Kidney tubule cell (primary cell): ENCODE results near the gene EXOC4.
A peak's percentile ranks its signal among the peaks of the same experiment; 100 is the strongest.

Source experiments
- DNase-seq: peaks from one replicate; pipeline ENCODE4 v3.0.0-alpha.2; 2018; ENCODE audit warnings: low spot score

The EXOC4 gene

DNA sequence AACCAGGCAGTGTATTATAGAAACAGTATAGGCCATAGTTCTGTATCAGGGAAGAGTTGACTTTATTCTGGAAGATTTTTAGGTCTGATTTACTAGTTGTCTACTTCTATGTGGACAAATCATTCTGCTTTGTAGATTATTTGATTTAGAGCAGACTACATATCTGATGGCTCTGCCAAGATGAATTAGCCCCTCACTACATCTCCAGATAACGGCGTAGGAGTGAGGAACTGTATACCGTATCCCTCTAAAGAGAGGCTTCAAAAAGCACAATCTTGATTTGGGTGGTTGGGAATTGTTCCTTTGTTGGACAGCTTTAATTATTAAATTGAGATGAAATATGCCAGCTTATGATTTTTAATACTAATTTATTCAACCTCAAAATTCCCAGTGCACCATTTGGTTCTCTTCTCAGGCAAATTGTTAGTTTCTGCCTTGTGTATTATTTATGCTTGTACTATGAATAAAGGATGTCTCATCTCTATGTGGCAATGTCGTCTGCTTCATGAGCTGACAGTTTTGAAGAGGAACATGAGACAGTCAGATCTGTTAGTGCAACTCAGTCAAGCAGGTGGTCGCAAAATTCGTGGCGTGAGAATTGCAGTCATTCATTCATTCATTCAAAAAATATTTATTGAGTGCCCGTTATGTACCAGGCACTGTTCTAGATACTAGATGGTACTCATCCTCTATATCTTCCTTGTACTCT lies 422.8 kb downstream of the EXOC4 start:
- DNase-seq, result no peak

DNA sequence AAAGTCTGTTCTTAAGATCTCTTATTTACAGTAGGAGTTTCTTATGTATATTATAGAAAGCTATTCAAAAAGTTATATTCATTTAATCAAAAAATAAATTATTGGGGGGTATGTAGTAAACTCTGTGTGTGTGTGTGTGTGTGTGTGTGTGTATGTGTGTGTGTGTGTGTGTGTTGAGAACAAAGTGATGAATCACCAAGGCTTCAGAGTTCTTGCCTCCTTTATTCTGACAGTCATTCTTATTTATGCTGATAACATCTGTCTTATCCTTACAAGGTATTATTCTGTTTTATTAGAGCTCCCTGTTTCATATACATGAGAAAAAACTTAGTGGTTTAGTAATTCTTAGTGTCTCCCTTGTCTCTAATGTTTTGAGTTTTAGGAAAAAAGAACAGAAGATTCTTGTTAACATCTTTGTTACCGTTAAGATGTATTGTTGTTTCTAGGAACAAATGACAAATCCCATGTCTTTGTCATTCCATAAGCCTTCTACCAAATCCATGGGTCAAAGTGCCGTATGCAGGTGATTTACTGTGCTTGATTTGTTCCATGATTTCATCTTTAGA lies 424.0 kb downstream of the EXOC4 start:
- peak; percentile 13 for DNase-seq

DNA sequence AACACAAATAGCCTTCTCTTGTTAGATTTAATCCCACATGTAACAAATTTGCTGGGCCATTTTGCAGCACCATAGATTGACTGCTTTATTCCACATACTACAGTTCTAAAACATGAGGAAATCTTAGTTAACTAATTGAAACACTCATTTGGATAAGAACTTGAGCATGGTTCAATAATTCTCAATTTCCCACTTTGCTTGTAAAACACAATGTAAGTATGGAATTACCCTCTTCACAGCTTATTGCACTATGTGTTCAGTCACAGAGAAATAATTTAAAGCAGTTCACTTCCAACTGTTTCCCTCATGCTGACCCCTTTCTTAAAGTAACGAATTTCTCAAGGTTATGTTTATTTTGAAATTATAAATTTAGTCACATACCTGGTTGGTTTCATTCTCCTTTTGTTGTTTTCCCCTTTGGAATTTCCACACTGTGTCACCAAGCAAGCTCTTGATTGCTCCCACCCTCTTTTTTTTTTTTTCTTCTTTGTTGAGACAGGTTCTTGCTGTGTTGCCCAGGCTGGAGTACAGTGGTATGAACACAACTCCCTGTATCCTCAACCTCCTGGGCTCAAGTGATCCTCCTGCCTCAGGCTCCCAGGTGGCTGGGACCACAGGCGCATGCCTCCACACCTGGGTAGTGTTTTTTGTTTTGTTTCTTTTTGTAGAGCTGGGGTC lies 425.4 kb downstream of the EXOC4 start:
- peak; percentile 7 for DNase-seq

DNA sequence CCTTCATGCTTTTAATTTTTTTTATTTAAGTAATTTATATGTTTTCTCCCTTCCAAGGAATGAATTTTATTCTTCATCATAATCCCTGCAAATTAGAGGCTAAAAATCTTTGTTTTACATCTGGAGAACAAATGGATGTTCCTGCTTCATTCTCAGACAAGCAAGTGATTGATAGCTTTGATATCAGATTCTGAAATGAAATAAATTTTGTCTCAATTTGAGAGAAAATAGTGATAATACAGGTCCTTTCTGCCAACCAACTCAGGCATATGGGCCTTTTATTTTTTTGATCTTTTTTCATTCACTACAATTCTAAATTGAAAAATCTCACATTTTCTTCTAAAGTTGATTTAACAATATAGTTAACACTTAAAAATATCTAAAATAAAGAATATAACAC lies 427.1 kb downstream of the EXOC4 start:
- no peak for DNase-seq

DNA sequence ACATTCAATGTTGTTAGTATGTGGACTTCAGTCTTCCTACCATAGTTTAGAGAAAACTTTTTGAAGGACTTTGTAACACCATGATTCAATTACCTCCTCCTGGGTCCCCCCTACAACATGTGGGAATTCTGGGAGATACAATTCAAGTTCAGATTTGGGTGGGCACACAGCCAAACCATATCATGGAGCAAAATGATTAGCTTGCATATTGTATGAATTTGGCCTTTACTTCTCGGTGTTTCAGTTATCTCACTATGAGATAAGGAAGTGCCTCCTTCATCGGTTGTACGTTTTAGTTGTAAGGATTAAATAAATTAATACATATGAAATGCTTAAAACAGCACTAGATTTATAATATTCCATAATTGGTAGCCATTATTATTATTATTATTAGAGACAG lies 428.7 kb downstream of the EXOC4 start:
- no peak for DNase-seq

DNA sequence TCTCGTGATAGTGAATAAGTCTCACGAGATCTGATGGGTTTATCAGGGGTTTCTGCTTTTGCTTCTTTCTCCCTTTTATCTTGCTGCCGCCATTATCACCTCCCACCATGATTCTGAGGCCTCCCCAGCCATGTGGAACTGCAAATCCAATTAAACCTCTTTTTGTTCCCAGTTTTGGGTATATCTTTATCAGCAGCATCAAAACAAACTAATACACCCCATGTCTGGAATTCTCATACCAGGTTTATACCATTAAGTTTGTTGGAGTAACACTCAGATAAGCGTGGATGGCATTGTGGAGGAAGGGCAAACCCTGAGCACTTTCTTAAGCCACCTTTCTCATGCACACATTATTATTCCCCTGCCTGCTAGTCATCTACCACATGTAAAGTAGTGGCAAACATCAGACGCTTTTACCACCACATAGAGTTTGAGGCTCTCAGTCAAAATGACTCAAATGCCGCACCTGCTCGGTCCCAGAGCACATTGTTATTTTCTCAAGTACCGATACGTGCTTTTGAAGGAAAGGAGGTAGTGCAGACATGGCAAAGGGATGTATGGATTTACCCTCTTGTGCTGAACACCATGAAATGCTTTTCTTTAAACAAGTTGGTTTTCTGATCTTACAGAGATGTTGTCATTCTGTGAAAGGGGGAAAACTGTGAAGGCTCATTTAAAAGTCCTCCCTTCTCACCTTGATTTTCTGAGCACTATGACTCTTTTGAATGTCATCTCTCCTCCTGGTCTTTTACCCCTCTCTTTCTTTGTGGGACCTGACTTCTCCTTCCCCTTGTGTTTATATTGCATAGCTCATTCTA lies 429.7 kb downstream of the EXOC4 start:
- DNase-seq, result no peak

DNA sequence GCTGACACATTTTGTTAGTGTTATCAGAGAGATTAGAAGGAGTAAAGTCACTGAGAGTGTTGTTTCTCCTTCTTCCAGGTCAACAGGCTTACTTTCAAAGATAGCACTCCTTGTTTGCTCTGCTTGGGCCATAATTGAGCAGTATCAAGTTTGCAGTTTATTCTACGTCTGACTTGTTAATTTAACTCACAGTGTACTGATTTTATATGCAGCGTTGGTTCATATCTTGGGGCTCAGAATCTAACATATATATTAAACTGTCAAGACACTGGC lies 430.2 kb downstream of the EXOC4 start:
- no peak for DNase-seq

DNA sequence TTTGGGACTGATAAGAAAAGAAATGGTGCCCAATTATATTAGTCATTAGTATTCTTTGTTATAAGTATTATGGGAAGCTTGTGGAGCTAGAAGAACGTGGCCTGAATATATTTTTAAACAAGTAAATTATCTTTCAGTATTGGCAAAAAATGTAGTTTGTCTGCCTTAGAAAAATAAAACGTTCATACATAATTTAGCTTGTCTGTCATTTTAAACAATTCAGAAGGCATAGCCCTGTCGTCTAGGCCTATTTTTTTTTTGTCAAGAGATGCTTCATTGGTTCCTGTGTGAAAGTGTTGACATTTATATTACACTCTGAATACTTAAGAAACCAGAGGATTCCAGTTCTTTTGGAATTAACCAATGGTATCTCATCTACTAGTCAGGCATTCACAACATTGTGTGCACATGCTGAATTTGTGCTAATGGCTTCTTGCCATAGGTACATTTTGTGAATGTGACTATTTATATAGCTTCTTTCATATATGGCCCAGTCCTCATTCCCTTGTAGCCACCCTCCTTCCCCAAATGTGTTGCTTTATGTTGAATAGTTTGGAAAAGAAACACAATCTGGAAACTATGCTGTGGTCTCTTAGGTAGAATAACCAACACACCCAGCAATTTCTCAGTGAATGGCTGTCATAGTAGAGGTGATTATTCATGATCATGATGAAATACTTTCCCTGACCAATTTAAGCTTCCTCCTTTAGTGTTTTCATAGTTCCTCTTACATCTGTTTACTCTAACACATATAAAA lies 435.8 kb downstream of the EXOC4 start:
- DNase-seq, result peak; percentile 39

DNA sequence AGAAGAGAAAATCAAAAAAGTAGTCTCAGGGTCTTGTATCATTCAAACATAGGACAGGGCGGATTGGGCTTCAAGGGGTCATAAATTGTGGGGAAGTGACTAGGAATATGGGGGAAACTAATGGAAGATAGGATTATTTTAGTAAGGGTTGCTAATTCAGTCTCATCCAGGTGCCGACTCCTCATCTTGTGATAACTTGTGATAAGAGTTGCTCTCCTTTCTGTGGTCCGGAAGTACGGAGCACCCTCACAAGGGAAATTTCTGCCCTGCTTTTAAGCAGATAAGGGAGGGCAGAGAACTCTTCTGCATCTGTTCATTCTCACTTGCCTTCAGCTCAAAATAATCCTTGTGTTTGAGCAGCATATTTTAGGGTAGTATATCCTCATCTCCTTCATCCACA lies 437.9 kb downstream of the EXOC4 start:
- no peak for DNase-seq

DNA sequence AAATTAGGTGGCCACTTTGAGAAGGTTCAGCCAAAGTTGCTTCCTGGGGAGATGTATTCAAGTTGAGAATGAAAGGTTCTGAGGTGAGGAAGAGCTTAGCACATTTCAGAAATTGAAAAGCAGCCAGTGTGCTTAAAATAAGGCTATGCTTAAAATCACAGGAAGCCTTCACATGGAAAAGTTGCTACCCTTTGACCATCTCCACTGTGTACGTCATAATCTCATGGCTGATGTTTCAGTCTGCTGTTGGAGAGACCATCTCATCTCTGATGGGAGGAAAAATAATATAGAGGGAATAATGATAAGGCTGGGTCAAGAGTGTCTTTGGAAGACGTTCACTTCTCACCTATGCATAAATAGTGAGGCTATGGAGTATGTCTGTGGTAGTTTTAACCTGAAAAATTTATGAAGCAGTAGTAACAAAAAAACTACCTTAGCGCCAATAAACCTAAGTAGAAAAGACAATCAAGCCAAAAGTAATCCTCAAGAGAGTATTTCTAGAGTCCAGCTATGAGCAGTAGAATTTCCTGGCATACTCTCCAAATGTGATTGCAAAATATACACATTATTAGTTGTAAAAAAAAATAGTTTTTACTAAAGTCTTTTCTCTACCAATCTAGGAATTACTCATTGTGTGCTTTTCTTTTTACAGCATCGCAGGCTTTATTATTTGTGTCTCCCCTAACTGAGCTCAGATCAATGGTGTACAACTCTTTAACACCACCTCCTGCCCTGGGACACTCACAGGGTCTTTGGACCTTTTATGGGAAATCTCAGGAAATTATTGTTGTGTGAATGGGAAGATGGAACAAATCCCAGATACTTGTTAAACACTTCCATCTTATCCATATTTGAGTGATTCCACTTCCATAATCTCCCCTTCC lies 439.1 kb downstream of the EXOC4 start:
- no peak for DNase-seq

DNA sequence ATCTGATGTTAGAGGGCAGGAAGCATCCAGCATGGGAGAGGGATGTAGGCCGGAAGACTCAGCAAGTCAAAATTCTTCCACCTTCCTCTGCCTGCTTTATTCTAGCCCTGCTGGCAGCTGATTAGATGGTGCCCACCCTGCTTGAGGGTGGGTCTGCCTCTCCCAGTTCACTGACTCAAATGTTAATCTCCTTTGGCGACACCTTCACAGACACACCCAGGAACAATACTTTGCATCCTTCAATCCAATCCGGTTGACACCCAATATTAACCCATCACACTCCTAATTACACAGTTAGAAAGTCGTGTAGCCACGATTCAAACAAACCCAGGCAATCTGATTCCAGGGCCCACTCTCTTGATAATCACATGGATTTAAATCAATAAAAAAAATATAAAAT lies 440.4 kb downstream of the EXOC4 start:
- no peak for DNase-seq

DNA sequence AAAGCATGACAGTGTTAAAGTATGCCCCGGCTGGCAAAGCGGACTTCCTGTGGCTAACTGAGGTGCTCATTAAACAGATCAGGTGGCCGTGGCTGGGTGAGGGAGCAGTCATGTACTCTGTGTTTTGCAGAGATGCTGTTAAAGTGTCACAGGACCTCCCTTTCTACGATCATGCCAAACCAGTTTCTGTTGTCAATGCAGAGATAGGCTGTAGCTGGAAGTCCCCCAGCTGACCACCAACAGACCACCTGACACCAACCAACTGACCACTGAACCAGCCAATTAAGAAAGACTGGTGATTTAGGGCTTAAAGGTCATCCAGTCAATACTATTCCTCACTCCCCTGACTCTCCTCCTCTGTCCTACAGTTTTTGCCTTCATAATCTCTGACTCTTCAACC lies 443.2 kb downstream of the EXOC4 start:
- DNase-seq, result no peak

DNA sequence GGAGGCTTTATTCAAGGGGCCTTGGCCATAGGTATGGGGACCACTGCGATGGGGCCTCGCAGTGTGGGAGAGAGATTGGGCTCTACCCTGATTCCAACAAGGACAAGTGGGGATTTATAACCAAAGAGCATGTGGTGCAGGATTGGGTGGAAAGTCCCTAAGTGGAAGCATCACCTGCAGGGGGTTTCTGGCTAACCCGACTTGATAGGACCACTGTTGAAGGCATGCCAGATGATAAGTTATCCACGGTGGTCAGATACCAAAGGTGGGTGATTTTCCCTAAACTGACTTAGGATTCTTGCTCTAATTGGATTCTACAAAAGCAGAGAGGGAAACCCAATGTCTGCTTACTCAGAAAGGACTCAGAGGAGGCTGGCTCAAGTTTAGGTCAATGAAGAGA lies 444.7 kb downstream of the EXOC4 start:
- no peak for DNase-seq

DNA sequence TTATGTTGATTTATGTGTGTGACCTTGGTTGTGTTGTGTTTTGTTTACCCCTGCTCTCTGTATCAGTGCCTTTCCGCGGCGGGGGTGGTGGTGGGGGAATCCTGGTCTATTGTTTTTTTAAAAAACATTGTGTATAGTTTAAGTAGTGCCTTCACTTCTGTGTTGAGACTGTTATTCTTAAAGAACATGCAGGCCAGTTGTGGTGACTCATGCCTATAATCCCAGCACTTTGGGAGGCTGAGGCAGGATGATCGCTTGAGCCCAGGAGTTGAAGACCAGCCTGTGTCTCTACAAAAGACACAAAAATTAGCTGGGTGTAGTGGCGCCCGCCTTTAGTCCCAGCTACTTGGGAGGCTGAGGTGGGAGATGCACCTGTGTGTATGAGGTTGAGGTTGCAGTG lies 445.2 kb downstream of the EXOC4 start:
- DNase-seq, result no peak

DNA sequence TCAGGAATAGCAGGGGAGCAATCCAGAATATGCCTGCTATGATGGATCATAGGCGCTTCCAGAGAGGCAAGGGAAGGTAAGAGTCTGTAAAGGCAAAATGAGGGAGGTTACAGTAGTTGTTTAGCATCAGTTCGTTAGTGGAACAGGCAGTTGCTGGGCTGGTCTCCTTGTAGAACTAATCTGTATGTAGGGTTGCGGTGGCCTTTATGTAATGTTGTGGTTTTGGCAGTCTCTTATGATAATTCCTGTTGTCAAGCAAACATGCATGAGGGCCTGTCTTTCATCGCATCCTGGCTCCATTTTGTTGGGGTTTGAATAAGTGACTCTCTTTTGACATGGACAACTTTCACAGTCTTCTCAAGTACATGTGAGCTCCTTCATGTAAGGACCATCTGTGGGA lies 446.5 kb downstream of the EXOC4 start:
- no peak for DNase-seq

DNA sequence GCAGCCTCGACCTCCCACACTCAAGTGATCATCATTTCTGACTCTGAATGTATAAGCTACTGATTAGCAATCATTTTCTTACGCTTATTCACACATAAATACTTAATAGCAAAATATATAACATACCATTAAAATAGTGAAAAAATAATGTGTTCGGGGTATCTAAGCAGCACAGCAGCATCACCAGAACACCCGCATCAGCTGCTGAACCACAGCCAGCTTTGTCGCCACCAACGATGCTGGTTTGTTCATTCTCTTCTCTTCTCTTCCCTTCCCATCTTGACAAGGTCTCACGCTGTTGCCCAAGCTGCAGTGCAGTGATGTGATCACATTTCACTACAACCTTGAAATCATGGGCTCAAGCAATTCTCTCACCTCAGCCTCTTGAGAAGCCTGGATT lies 449.2 kb downstream of the EXOC4 start:
- no peak for DNase-seq

DNA sequence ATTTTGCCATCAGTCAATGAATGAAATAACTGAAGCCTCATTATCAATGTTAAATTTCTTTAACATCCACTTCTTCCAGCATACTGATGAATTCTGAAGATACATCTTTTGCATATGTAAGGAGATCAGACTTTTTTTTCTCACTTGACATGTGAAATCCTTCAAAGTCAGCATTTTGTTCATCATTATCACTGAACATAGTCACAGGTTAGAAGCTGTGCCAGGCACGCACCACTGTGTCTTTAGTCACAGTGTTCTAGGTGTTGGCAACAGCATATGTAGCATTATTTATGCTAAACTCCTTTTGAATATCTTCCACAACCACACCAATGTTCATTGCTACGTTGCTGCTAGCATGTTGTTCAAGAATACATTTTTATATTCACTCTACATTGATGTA lies 450.1 kb downstream of the EXOC4 start:
- no peak for DNase-seq

DNA sequence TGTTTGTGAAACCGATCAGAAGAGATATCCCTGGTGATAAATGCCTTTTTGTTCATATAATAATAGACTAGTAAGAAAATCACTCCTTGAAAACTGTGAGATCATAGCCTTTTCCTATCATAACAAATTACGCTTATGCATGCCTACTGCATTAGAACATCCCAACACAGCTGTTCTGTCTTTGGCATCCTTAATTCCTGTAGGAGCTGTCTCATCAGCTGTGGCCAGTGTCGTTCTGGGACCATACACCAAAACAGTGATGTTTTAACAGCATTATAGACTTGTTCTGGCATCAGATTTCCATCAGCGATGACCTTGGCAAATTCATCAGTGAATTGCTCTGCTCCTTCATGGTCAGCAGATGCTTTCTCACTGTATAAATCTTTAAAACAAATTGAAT lies 450.7 kb downstream of the EXOC4 start:
- peak; percentile 30 for DNase-seq

DNA sequence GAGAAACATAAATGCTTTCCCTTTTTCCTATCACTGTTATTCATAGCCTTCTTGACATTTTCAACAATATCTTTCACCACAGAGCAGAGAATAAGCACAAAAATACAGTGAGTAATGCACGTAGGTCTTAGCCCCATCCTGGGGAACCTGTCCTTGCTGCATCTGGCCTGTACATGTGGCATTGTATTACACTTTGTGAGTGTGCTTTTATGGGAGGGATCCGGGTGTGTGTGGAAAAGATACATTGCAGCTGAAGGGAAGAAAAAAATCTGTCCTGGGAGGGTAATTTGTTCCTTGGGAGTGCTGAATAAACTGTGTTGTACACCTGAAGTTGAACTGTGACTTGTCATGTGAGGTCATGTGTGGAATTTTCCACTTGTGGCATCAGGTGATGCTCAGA lies 451.6 kb downstream of the EXOC4 start:
- no peak for DNase-seq

DNA sequence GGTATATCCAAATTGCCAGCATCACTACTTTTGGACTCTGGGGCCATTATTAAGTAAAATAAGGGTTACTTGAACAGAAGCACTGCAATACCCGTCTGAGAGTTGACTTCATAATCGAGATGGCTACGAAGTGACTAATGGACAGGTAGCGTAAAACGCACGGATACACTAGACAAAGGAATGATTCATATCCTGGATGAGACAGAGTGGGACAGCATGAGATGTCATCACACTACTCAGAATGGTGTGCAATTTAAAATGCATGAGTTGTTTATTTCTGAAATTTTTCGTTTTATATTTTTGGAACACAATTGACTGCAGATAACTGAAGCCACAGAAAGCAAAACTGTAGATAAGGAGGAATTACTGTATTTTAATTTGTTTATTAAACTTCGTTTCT lies 452.7 kb downstream of the EXOC4 start:
- peak; percentile 77 for DNase-seq

DNA sequence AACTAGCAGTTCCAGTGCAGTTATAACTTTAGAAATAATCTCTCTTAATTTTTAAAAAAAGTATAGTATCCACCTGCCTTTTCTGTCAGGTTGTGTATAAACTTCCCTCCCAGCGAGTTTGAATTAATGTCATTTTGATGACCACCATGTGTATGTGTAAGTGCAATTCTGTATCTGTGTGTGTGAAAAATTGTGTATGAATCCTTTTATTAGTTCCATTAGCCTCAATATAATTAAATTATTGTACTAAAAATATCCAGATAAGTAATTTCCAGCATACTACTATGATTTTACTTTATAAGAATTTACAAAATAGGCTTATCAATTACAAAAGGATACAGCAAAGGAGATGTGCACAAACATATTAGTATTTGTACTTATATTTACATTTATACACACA lies 453.1 kb downstream of the EXOC4 start:
- DNase-seq, result no peak
